Neural cell (in vitro differentiated cells): ENCODE data around the gene ABAT. TPM values are rescaled to one million over a fixed set of nuclear protein-coding genes. Genes with fewer than 3 reads are reported as not detected.

Source experiments
- H2AFZ ChIP-seq: fragments of 200-600, 300-800 bp; sonication (generic), shearing (Covaris generic); 2 replicates; pipeline ENCODE4 v1.6.0; 2014; ENCODE audit warnings: low read depth, mild to moderate bottlenecking, antibody characterized with exemption, low read length, moderate library complexity
- H3F3A ChIP-seq: fragments of 200-600 bp; shearing (Covaris generic); 2 replicates; pipeline ENCODE4 v1.6.1; 2016; ENCODE audit warnings: mild to moderate bottlenecking, moderate library complexity, mixed read lengths, antibody characterized with exemption, low read length; ENCODE audit not compliant: insufficient read depth, poor library complexity, severe bottlenecking
- H3K27ac ChIP-seq: fragments of 200-600, 300-800 bp; sonication (generic), shearing (Covaris generic); 2 replicates; pipeline ENCODE4 v1.5.1; 2014; ENCODE audit warnings: mild to moderate bottlenecking, low read length, moderate library complexity
- H3K27me3 ChIP-seq: fragments of 300-800, 200-600 bp; sonication (generic), shearing (Covaris generic); 2 replicates; pipeline ENCODE4 v1.6.0; 2014; ENCODE audit warnings: mild to moderate bottlenecking, low read depth, low read length, moderate library complexity; ENCODE audit not compliant: insufficient read depth
- H3K36me3 ChIP-seq: fragments of 300-800, 200-600 bp; sonication (generic), shearing (Covaris generic); 2 replicates; pipeline ENCODE4 v1.5.1; 2014; ENCODE audit warnings: mild to moderate bottlenecking, antibody characterized with exemption, low read length, moderate library complexity; ENCODE audit not compliant: insufficient read depth
- H3K4me2 ChIP-seq: fragments of 300-800, 200-600 bp; sonication (generic), shearing (Covaris generic); 2 replicates; pipeline ENCODE4 v1.6.0; 2014; ENCODE audit warnings: mild to moderate bottlenecking, low read length
- H3K4me3 ChIP-seq: fragments of 300-800, 200-600 bp; sonication (generic), shearing (Covaris generic); 2 replicates; pipeline ENCODE4 v1.5.1; 2014; ENCODE audit warnings: mild to moderate bottlenecking, low read length, moderate library complexity
- H3K79me2 ChIP-seq: fragments of 200-600 bp; shearing (Covaris generic); replicated peaks from 2 replicates; pipeline ENCODE4 v1.6.0; 2014; ENCODE audit warnings: mild to moderate bottlenecking, low read length, moderate library complexity; ENCODE audit not compliant: insufficient read depth
- H3K9ac ChIP-seq: fragments of 300-800, 200-600 bp; sonication (generic), shearing (Covaris generic); 2 replicates; pipeline ENCODE4 v1.6.1; 2016; ENCODE audit warnings: mild to moderate bottlenecking, low read length, mixed read lengths
- H3K9me2 ChIP-seq: fragments of 200-600 bp; shearing (Covaris generic); 2 replicates; pipeline ENCODE4 v1.6.1; 2016; ENCODE audit warnings: mild to moderate bottlenecking, low read length, mixed read lengths; ENCODE audit not compliant: insufficient read depth
- H3K9me3 ChIP-seq: fragments of 200-600, 300-800 bp; sonication (generic), shearing (Covaris generic); 2 replicates; pipeline ENCODE4 v1.6.1; 2016; ENCODE audit warnings: mild to moderate bottlenecking, mixed run types, low read length, moderate library complexity, mixed read lengths
- H4K20me1 ChIP-seq: fragments of 200-600 bp; shearing (Covaris generic); 2 replicates; pipeline ENCODE4 v1.6.1; 2016; ENCODE audit warnings: mild to moderate bottlenecking, mixed run types; ENCODE audit not compliant: insufficient read depth
- EP300 ChIP-seq: fragments of 450-650 bp; conservative IDR thresholded peaks from 2 replicates; pipeline ENCODE4 v1.6.1; 2014; ENCODE audit warnings: antibody characterized with exemption, mild to moderate bottlenecking, moderate library complexity; ENCODE audit not compliant: poor library complexity, severe bottlenecking
- EZH2 ChIP-seq: fragments of 200-600, 300-800 bp; shearing (Covaris generic), sonication (generic); IDR thresholded peaks from 2 replicates; pipeline ENCODE4 v1.6.1; 2014; ENCODE audit warnings: antibody characterized with exemption, low read length, borderline replicate concordance, mild to moderate bottlenecking; ENCODE audit not compliant: insufficient read depth, poor library complexity, severe bottlenecking
- MXI1 ChIP-seq: fragments of 450-650 bp; conservative IDR thresholded peaks from 2 replicates; pipeline ENCODE4 v1.6.1; 2014; ENCODE audit warnings: antibody characterized with exemption, mild to moderate bottlenecking; ENCODE audit not compliant: poor library complexity, severe bottlenecking
- POLR2AphosphoS5 ChIP-seq: IDR thresholded peaks from 2 replicates; pipeline ENCODE4 v1.6.1; 2012
- RAD21 ChIP-seq: fragments of 450-650 bp; conservative IDR thresholded peaks from 2 replicates; pipeline ENCODE4 v1.6.1; 2014; ENCODE audit warnings: antibody characterized with exemption, mild to moderate bottlenecking, moderate library complexity
- SMC3 ChIP-seq: fragments of 450-650 bp; conservative IDR thresholded peaks from 2 replicates; pipeline ENCODE4 v1.6.1; 2014; ENCODE audit warnings: antibody characterized with exemption, mild to moderate bottlenecking, moderate library complexity; ENCODE audit not compliant: poor library complexity
- TAF1 ChIP-seq: IDR thresholded peaks from 2 replicates; pipeline ENCODE4 v1.6.1; 2012; ENCODE audit warnings: low read depth
- polyA plus RNA-seq: library from polyadenylated mRNA; depleted of rRNA; stranded (reverse); fragments of >200 nt; gene quantifications from 2 replicates; pipeline ENCODE4 v1.2.3, GENCODE V29; 2014
- TF ChIP-seq, protein P1 (sequence below): fragments of 450-650 bp; IDR thresholded peaks from 2 replicates; pipeline ENCODE4 v1.5.1; 2014; ENCODE audit warnings: antibody characterized with exemption, mild to moderate bottlenecking, moderate library complexity; ENCODE audit not compliant: poor library complexity, severe bottlenecking
- TF ChIP-seq, protein P2 (sequence below): IDR thresholded peaks from 2 replicates; pipeline ENCODE4 v1.6.1; 2012; ENCODE audit warnings: borderline replicate concordance

Gene ABAT
- polyA plus RNA-seq, 1 donor from 2014 or later = 125 TPM

DNA sequence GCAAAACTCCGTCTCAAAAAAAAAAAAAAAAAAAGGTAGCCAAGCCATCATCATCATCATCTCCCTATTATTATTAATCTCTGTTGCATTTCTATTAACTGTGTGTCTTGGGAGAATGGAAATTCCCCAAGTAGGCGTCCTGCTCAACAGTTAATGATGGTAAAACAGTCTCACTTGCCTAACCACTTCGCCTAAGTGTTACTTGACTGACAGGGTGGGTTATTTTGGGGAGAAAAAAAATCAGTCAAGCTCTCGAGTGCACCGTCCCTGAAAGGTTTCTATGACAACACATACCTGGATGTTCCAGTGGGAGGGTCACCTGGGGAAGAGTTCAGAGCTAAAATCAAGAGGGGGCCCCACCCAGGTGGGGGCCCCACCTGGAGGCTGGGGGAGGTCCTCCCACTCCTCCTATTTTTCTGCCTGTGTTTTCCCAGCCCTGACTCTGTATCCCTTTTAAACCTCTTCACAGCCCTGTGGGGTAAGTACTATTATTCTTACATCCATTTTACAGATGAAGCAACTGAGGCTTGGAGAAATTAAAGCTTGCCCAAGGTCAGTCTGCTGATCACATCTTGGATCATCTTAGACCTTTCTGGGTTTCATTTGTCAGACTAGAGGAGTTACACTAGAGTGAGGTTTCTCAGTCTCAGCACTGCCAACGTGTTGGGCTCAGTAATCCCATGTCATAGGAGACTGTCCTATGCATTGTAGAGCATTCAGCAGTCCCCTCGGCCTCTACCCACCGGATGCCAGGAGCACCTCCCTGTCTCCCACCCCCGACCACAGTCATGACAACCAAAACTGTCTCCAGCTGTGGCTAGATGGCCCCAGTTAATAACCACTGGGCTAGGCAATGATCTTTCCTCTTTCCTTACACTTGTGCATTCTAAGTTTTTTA lies 11.0 kb upstream of the ABAT start:
- Histone ChIP-seq H2AFZ (no peak overlapping the region), H3K9me2 (no peaks in the 10 kb centered on the region), H3K4me3 (no peak overlapping the region), H3K9ac (no peak overlapping the region), H4K20me1 (no peaks in the 10 kb centered on the region), H3K27ac (no peak overlapping the region), H3K79me2 (no peaks in the 10 kb centered on the region), H3K27me3 (no peaks in the 10 kb centered on the region), H3F3A (no peaks in the 10 kb centered on the region), H3K9me3 (no peaks in the 10 kb centered on the region), H3K36me3 (no peaks in the 10 kb centered on the region), H3K4me2 (no peak overlapping the region)
- TF ChIP-seq EP300 = no peak
- TF ChIP-seq, protein P1, sequence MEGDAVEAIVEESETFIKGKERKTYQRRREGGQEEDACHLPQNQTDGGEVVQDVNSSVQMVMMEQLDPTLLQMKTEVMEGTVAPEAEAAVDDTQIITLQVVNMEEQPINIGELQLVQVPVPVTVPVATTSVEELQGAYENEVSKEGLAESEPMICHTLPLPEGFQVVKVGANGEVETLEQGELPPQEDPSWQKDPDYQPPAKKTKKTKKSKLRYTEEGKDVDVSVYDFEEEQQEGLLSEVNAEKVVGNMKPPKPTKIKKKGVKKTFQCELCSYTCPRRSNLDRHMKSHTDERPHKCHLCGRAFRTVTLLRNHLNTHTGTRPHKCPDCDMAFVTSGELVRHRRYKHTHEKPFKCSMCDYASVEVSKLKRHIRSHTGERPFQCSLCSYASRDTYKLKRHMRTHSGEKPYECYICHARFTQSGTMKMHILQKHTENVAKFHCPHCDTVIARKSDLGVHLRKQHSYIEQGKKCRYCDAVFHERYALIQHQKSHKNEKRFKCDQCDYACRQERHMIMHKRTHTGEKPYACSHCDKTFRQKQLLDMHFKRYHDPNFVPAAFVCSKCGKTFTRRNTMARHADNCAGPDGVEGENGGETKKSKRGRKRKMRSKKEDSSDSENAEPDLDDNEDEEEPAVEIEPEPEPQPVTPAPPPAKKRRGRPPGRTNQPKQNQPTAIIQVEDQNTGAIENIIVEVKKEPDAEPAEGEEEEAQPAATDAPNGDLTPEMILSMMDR = no peak
- TF ChIP-seq, protein P2, sequence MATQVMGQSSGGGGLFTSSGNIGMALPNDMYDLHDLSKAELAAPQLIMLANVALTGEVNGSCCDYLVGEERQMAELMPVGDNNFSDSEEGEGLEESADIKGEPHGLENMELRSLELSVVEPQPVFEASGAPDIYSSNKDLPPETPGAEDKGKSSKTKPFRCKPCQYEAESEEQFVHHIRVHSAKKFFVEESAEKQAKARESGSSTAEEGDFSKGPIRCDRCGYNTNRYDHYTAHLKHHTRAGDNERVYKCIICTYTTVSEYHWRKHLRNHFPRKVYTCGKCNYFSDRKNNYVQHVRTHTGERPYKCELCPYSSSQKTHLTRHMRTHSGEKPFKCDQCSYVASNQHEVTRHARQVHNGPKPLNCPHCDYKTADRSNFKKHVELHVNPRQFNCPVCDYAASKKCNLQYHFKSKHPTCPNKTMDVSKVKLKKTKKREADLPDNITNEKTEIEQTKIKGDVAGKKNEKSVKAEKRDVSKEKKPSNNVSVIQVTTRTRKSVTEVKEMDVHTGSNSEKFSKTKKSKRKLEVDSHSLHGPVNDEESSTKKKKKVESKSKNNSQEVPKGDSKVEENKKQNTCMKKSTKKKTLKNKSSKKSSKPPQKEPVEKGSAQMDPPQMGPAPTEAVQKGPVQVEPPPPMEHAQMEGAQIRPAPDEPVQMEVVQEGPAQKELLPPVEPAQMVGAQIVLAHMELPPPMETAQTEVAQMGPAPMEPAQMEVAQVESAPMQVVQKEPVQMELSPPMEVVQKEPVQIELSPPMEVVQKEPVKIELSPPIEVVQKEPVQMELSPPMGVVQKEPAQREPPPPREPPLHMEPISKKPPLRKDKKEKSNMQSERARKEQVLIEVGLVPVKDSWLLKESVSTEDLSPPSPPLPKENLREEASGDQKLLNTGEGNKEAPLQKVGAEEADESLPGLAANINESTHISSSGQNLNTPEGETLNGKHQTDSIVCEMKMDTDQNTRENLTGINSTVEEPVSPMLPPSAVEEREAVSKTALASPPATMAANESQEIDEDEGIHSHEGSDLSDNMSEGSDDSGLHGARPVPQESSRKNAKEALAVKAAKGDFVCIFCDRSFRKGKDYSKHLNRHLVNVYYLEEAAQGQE = no peak
- no peak for TF ChIP-seq POLR2AphosphoS5

DNA sequence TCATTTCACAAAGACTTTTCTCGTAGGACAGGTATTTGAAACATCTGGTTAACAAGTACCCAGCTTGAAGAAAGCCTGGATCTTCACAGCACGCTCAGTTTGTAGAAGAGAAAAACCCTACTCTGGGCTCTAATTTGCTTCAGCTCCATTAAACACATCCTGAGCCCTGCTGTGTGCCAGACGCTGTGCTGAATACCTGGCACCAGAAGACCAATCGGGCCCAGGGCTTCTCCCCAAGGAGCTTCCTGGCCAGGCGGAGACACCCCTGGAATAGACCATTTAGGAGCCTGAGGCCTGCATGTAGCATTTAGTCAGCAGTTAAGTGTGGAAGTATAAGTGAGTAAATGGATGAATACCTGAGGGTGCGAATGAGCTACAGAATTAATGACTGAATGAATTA lies 8.9 kb upstream of the ABAT start:
- no peak overlapping the region for H3K9ac ChIP-seq
- no peaks in the 10 kb centered on the region for H3K79me2 ChIP-seq
- no peaks in the 10 kb centered on the region for H3K27me3 ChIP-seq
- H3K9me3 ChIP-seq = no peaks in the 10 kb centered on the region
- no peaks in the 10 kb centered on the region for H3K36me3 ChIP-seq
- H2AFZ ChIP-seq = no peak overlapping the region
- H3K4me3 ChIP-seq = no peak overlapping the region
- H4K20me1 ChIP-seq = no peaks in the 10 kb centered on the region
- no peaks in the 10 kb centered on the region for H3K9me2 ChIP-seq
- no peaks in the 10 kb centered on the region for H3F3A ChIP-seq
- TF ChIP-seq, protein P2 = no peak
- TF ChIP-seq SMC3 (no peak), EZH2 (no peak), EP300 (no peak), POLR2AphosphoS5 (no peak), MXI1 (no peak), RAD21 (no peak), TAF1 (no peak)
- TF ChIP-seq, protein P1 = no peak
- H3K4me2 ChIP-seq = no peak overlapping the region
- no peak overlapping the region for H3K27ac ChIP-seq
